Stomach smooth muscle (tissue), 2 donors: ENCODE results near the gene NAALADL1.
"Not testable (repeated sequence)": the region's sequence is repeated elsewhere in the genome, so short reads cannot be mapped to it uniquely, and the experiment has no call there.

Experiments used
- H3K27ac ChIP-seq: one replicate; pipeline ENCODE4 v1.7.0; 2013; ENCODE audit warnings: mild to moderate bottlenecking, low read length, inconsistent platforms
- H3K27me3 ChIP-seq, 2 donors: one replicate each; pipeline ENCODE4 v1.7.0; 2013; ENCODE audit warnings: low read length in 2 of 2; ENCODE audit not compliant: insufficient read depth in 2 of 2, control insufficient read depth in 1 of 2
- H3K36me3 ChIP-seq, 2 donors: one replicate each; pipeline ENCODE4 v1.7.0; 2013; ENCODE audit warnings: low read length in 2 of 2; ENCODE audit not compliant: control insufficient read depth in 2 of 2, insufficient read depth in 2 of 2
- H3K4me1 ChIP-seq: one replicate; pipeline ENCODE4 v1.7.0; 2013; ENCODE audit warnings: low read length; ENCODE audit not compliant: control insufficient read depth, insufficient read depth
- H3K4me3 ChIP-seq, 2 donors: one replicate each; pipeline ENCODE4 v1.7.0; 2013; ENCODE audit warnings: low read length in 2 of 2
- H3K9ac ChIP-seq, 2 donors: one replicate each; pipeline ENCODE4 v1.7.0; 2013; ENCODE audit warnings: low read length in 2 of 2, mild to moderate bottlenecking in 1 of 2
- H3K9me3 ChIP-seq, 2 donors: one replicate each; pipeline ENCODE4 v1.7.0; 2013; ENCODE audit warnings: low read length in 2 of 2; ENCODE audit not compliant: control insufficient read depth in 2 of 2
- donor health status: healthy.
- donor health status: Pancreatic carcinoma.

Gene NAALADL1

DNA sequence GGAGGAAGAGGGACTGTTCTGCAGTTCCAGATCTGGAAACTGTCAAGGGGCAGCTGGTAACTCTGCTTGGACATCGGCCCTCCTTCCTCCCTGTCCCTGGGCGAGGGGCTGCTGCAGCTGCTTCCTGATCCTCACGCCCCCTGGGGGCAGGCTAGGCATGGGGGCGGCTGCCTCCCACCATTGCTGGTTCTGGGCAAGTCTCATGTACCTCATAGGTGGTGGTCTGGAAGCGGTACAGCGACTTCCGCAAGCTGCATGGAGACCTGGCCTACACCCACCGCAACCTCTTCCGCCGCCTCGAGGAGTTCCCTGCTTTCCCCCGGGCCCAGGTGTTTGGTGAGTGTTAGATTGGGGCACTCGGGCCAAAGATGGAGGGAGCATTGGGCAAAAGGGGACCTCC, 26.1 kb downstream of the NAALADL1 start:
- Histone ChIP-seq H3K9me3 (no peaks in the 10 kb centered on the region), H3K4me3 (no peak overlapping the region), H3K27ac (no peak overlapping the region), H3K9ac (no peak overlapping the region), H3K4me1 (peaks cover 12% of the 10 kb centered on the region), H3K36me3 (peaks cover 25 to 32% of the 10 kb centered on the region in 2 donors), H3K27me3 (no peaks in the 10 kb centered on the region)

DNA sequence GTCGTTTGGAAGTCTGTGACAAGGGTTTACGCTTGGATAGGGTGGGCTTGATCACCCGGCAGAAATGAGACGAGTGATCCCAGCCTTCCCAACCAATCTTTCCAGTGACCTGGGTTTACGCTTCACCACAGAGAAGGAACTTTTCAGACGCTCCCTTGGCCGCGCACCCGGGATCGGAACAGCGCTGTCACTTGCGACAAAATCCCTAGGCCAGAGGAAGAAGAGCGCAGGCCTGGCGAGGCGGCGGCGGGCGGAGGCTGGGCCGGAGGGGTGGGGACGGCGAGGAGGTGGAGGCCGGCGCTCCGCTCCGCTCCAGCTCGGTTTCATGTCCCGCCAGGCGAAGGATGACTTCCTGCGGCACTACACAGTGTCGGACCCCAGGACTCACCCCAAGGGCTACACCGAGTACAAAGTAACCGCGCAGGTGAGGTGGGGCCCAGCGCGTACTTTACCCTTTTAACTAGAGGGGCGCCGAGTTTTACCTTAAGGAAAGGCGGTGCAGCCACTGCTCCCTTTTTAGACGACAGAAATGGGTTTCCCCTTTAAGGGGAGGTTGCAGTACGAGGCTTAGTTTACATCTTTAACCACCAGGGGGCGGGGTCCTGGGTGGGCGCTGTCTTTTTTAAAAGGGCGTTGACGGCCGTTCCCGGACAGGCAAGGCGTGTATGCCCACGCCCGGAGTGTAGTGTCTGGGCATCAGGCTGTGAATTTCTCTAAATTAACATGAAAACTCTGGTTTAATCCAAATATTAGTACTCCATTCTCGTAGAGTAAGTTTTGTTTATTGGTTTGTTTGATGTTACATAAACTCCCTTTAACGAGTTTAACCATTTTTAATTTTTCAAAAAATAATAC, 30.9 kb downstream of the NAALADL1 start, which contains the start of gene SNX15:
Gene SNX15 (plus strand): TSS at position 227 of the 855 bp plus-strand sequence. CDS start 99 bp downstream, at position 326.
- Histone ChIP-seq H3K36me3 (peaks cover 6 to 7% of the 10 kb centered on the region in 2 donors), H3K27ac (peak within 1 kb of the TSS; percentile 85), H3K9ac (peak within 1 kb of the TSS; percentile 58 to 80), H3K9me3 (no peaks in the 10 kb centered on the region), H3K27me3 (no peaks in the 10 kb centered on the region), H3K4me1 (peaks cover 18% of the 10 kb centered on the region), H3K4me3 (peak within 1 kb of the TSS; percentile 35 to 86)

DNA sequence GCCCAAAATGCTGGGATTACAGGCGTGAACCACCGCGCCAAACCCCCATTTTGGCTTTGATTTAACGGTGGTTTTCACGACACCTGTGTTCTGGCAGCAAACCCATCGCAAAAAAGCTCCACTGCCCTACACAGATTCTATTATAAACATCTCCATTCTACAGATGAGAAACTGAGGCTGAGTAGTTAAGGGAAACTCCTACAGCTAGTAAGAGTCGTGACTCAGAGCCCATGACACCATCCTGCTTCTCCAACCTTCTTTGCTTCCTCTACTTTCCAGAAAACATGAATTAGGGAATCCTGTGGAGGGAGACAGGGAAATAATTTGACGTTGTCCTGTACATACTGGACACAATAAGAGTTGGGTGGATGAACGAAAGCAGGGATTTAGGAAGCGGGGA, 31.5 kb downstream of the NAALADL1 start:
- Histone ChIP-seq H3K27ac (peak overlapping the region; percentile 85), H3K4me3 (peak overlapping the region in 1 of 2 donors; percentile 86), H3K36me3 (peaks cover 5 to 7% of the 10 kb centered on the region in 2 donors), H3K27me3 (no peaks in the 10 kb centered on the region), H3K9me3 (no peaks in the 10 kb centered on the region), H3K9ac (peak overlapping the region; percentile 7 to 80), H3K4me1 (peaks cover 18% of the 10 kb centered on the region)

DNA sequence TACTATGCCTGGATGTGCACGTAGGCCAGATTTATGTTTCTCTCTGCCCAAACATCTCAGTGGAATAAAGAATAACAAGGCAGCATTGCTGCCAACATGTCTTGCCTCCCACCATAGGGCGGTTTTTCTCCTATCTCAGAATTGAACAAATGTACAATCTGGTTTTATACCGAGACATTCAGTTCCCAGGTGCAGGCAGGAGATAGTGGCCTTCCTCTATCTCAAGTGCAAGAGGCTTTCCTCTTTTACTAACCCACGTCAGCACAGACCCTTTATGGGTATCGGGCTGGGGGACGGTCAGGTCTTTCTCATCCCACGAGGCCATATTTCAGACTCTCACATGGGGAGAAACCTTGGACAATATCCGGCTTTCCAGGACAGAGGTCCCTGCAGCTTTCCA, 34.9 kb downstream of the NAALADL1 start:
- H3K9ac ChIP-seq, H3K27ac ChIP-seq, H3K27me3 ChIP-seq, H3K4me3 ChIP-seq, H3K9me3 ChIP-seq: not testable (repeated sequence)
- peaks cover 11% of the 10 kb centered on the region for H3K4me1 ChIP-seq
- H3K36me3 ChIP-seq, result peaks cover 20 to 25% of the 10 kb centered on the region in 2 donors

DNA sequence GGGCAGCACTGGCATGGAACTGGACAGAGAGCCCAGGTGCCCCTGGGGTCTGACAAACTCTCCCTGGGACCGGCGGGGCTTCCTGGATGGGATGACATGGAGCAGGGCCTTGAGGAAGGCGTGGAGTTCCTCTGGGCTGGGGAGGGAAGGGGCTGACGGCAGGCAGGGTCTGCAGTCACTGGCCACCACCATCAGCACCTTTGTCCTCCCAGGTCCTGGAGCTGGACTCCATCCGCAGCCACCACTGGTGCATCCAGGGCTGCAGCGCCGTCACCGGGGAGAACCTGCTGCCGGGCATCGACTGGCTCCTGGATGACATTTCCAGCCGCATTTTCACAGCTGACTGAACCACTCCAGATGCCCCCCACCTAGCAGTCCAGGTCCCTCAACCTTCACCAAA, 36.8 kb downstream of the NAALADL1 start:
- H3K4me3 ChIP-seq, result no peak overlapping the region
- H3K27ac ChIP-seq, result no peak overlapping the region
- H3K36me3 ChIP-seq, result peaks cover 25 to 30% of the 10 kb centered on the region in 2 donors
- no peaks in the 10 kb centered on the region for H3K27me3 ChIP-seq
- H3K9me3 ChIP-seq, result no peaks in the 10 kb centered on the region
- H3K9ac ChIP-seq, result no peak overlapping the region
- H3K4me1 ChIP-seq, result no peaks in the 10 kb centered on the region

DNA sequence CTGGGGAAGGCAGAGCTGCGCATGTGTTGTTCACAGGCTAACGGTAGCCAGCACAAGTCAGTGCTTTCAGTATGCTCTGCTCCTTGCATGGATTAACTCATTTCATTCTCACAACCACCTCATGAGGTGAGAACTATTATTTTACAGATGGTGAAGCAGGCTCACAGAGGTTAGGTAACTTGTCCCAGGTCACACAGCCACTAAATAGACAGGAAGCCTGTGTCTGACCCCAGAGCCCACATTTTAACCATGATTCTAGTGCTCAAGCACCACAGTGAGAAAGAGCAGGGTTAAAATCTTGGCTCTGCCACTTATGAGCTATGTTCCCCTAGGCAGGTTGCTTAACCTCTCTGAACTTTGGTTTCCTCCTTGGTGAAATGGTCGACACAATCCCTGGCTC, 37.4 kb downstream of the NAALADL1 start:
- peaks cover 25 to 31% of the 10 kb centered on the region in 2 donors for H3K36me3 ChIP-seq
- H3K4me3 ChIP-seq, result no peak overlapping the region
- no peaks in the 10 kb centered on the region for H3K4me1 ChIP-seq
- H3K27ac ChIP-seq, result no peak overlapping the region
- H3K9ac ChIP-seq, result no peak overlapping the region
- no peaks in the 10 kb centered on the region for H3K27me3 ChIP-seq
- H3K9me3 ChIP-seq, result no peaks in the 10 kb centered on the region

DNA sequence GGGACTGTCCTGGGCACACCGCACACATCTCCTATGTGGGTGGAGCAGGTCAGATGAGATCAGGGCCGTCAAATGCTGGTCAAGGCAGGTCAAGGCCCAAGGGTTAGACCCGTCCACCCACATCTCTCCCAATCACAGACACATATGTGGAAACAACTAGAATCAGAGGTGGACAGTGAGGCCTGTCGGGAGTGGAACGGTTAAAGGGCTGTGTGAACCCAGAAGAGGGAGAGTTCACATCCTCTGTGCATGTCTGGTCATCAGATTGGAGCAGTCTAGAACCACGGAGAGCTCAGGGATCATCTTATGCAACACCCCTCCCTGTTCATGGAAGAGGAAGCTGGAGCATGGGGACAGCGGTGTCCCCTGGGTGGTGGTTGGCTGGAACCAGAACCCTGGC, 38.5 kb downstream of the NAALADL1 start:
- peaks cover 25 to 31% of the 10 kb centered on the region in 2 donors for H3K36me3 ChIP-seq
- no peak overlapping the region for H3K9ac ChIP-seq
- H3K4me3 ChIP-seq, result no peak overlapping the region
- H3K9me3 ChIP-seq, result no peaks in the 10 kb centered on the region
- H3K27ac ChIP-seq, result no peak overlapping the region
- H3K4me1 ChIP-seq, result peaks cover 4% of the 10 kb centered on the region
- H3K27me3 ChIP-seq, result no peaks in the 10 kb centered on the region

DNA sequence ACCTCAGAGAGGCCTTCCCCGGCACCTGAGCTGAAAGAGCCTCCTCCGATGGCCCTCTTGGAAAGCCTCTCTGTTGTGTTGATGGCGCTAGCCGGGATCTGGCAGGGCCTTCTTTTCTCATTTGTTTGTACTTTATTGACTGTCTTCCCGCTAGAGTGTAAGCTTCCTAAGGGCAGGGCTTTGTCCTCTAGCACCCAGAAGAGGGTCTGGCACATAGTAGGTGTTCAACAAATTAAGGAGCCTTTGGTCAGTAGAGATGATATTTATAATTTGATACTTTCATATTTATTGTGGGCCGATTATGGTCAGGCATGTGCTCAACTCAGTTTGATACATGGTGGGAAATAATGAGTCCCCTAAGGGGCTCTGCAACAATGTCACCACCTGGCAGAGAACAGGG, 40.4 kb downstream of the NAALADL1 start:
- Histone ChIP-seq H3K9me3 (no peaks in the 10 kb centered on the region), H3K4me3 (no peak overlapping the region), H3K4me1 (peaks cover 15% of the 10 kb centered on the region), H3K27ac (no peak overlapping the region), H3K9ac (no peak overlapping the region), H3K36me3 (peaks cover 25 to 31% of the 10 kb centered on the region in 2 donors), H3K27me3 (no peaks in the 10 kb centered on the region)

DNA sequence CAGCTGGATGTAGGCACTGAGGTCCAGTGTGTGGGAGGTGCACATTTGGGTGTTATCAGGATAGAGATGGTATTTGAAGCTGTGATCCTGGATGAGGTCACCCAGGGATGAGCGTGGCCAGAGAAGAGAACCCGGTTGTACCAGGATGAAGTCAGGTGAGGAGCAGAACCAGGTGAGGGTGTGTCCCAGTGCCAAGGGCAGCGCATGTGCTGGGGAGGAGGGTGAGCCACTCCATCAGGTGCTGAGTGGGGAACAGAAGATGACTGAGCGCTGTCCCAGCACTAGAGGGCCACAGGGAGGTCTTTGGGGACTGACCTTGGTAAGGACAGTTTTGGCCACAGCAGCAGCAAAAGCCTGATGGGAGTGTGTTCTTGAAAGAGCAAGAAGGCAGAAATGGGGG, 41.6 kb downstream of the NAALADL1 start:
- H3K9ac ChIP-seq, result peak overlapping the region; percentile 32 to 58
- H3K4me3 ChIP-seq, result no peak overlapping the region
- H3K36me3 ChIP-seq, result peaks cover 20 to 24% of the 10 kb centered on the region in 2 donors
- no peaks in the 10 kb centered on the region for H3K27me3 ChIP-seq
- H3K4me1 ChIP-seq, result peaks cover 15% of the 10 kb centered on the region
- no peak overlapping the region for H3K27ac ChIP-seq
- H3K9me3 ChIP-seq, result no peaks in the 10 kb centered on the region

DNA sequence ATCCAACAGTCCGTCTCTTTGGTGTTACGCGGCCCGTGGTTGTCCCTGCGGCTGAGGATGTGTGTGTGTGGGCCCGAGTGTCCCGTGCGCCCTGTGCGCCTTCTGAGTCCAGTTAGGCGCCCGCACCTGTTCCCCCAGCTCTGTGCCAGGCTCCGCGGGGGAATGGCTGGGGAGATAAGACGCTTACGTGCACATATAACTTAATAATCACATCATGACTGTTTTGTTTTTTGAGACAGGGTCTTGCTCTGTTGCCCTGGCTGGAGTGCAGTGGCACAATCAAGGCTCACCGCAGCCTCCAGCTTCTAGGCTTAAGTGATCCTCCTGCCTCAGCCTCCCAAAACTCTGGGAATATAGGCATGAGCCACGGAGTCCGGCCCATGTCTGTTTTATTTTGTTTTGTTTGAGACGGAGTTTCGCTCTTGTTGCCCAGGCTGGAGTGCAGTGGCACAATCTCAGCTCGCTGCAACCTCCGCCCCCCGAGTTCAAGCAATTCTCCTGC, 43.6 kb downstream of the NAALADL1 start:
- Histone ChIP-seq H3K27me3 (no peaks in the 10 kb centered on the region), H3K36me3 (peaks cover 9 to 12% of the 10 kb centered on the region in 2 donors), H3K4me3 (peak overlapping the region; percentile 92 to 95), H3K9ac (peak overlapping the region; percentile 99), H3K4me1 (peaks cover 15% of the 10 kb centered on the region), H3K9me3 (no peaks in the 10 kb centered on the region), H3K27ac (peak overlapping the region; percentile 99)
